Measurements from ENCODE around the gene UPF2.

DNA sequence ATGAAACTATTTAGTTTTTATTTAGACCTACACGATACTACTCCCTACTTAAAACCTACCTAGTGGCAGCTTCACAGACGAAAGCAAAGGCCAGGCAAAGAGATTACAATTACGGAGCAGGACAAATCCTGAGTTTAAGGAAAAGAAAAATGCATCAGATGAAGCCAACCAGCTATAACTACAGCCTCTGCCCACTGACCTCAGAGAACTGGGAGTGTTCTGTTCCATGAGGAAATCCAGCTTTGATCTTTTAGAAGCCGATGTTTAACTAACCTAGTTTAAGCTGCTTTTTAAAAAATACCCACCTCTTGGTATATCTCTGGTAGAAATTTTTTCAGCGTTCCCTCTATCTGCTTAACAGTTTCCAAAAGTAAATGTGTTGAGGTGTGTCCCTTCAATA is 3.0 kb upstream of the UPF2 start:
- TF ChIP-seq, protein P1, sequence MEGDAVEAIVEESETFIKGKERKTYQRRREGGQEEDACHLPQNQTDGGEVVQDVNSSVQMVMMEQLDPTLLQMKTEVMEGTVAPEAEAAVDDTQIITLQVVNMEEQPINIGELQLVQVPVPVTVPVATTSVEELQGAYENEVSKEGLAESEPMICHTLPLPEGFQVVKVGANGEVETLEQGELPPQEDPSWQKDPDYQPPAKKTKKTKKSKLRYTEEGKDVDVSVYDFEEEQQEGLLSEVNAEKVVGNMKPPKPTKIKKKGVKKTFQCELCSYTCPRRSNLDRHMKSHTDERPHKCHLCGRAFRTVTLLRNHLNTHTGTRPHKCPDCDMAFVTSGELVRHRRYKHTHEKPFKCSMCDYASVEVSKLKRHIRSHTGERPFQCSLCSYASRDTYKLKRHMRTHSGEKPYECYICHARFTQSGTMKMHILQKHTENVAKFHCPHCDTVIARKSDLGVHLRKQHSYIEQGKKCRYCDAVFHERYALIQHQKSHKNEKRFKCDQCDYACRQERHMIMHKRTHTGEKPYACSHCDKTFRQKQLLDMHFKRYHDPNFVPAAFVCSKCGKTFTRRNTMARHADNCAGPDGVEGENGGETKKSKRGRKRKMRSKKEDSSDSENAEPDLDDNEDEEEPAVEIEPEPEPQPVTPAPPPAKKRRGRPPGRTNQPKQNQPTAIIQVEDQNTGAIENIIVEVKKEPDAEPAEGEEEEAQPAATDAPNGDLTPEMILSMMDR (IDR thresholded peaks at IDR 0.05) = no peak
- no peak for TF ChIP-seq POLR2AphosphoS5 (IDR thresholded peaks at IDR 0.05)
